Lower leg skin (tissue), 4 donors: ENCODE results near the gene ERC2. TPM values are rescaled to one million over a fixed set of nuclear protein-coding genes. Genes with fewer than 3 reads are reported as not detected.

Experiments used
- DNase-seq, 2 donors: peaks; one replicate each; pipeline ENCODE4 v3.0.0-alpha.2; 2019; ENCODE audit warnings: low spot score in 2 of 2
- H3K4me3 ChIP-seq: fragments of 200-600 bp; sonication (generic); 2 replicates; pipeline ENCODE4 v1.5.1; 2017; ENCODE audit warnings: mild to moderate bottlenecking, low read depth; ENCODE audit not compliant: poor library complexity, severe bottlenecking
- CTCF ChIP-seq, 3 donors: fragments of 450-650 bp; IDR thresholded peaks; one replicate each; pipeline ENCODE4 v1.5.1; 2016; ENCODE audit warnings: antibody characterized with exemption in 3 of 3, mild to moderate bottlenecking in 3 of 3, moderate library complexity in 2 of 3
- POLR2A ChIP-seq, 2 donors: fragments of 450-650 bp; IDR thresholded peaks; one replicate each; pipeline ENCODE4 v1.6.1; 2016 to 2017; ENCODE audit warnings: antibody characterized with exemption in 2 of 2, mild to moderate bottlenecking in 1 of 2, moderate library complexity in 1 of 2
- WGBS, 2 donors: methylation state at CpG; one replicate each; pipeline ENCODE4 v1.1.5; 2018; 5-methylcytosine and 5-hydroxymethylcytosine counted together
- intact Hi-C: fragments of 100-400 bp; cut with DNase I; formaldehyde crosslinking; loops from one replicate; pipeline ENCODE4 v1.15.0; 2023; ENCODE audit warnings: low total_unique reads
- total RNA-seq, 4 donors: library from RNA; depleted of rRNA; stranded (reverse); fragments of >200 nt; gene quantifications; one replicate each; pipeline ENCODE4 v1.1.0, GENCODE V29; 2016

ERC2 gene
- total RNA-seq, 4 donors from 2014 or later, result 0.23 to 1.3 (median 0.42) TPM; not detected in 1

- no peak for DNase-seq
- intact Hi-C loops, result no loop called here
- 75 to 78% methylated on average over 4 of the region's 4 CpGs for WGBS, 2 donors
- no peak overlapping the region for H3K4me3 ChIP-seq
- TF ChIP-seq POLR2A (IDR thresholded peaks at IDR 0.05), result no peak
- TF ChIP-seq CTCF (IDR thresholded peaks at IDR 0.05), result no peak
Measured at GRCh38 chr3:55929154-55929869, 539.0 kb downstream of the ERC2 start.

DNA sequence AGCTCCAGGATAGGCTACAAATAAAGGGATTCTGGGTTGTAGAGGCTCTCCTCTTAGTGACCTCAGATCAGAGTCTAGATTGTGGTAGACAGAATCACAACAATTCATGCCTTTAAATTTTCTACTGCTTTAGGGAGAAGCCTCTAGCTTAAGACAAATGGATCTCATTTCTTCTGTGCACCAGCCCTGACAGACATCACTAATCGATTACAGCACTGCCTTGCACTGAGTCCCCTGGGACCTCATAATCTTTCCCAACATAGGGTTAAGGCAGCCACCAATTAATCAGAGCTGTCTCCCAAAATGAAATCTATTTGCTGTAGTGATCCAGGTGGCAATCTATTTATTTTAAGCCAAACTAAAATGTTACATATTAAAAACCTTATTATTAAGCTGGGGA is 544.6 kb downstream of the ERC2 start:
- no peak for TF ChIP-seq CTCF (IDR thresholded peaks at IDR 0.05)
- no peak for TF ChIP-seq POLR2A (IDR thresholded peaks at IDR 0.05)
- intact Hi-C loops, result no loop called here
- no peak for DNase-seq
- 91 to 100% methylated on average over 1 of the region's 1 CpG for WGBS, 2 donors
- H3K4me3 ChIP-seq, result no peak overlapping the region

DNA sequence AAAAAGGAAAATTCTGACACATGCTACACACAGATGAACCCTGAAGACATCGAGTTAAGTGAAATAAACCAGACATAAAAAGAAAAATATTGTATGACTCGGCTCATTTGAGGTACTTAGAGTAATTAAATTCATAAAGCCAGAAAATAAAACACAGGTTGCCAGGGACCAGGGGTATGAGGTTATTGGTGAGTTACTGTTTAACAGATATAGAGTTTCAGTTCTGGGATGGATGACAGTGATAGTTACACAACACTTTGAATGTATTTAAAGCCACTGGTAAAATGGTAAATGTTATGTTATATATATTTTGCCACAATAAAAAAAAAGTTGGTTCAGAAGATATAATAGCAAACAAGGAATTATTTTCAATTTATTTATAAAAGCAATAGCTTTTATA is 545.1 kb downstream of the ERC2 start:
- DNase-seq, result no peak
- intact Hi-C loops, result no loop called here
- H3K4me3 ChIP-seq, result no peak overlapping the region
- TF ChIP-seq POLR2A (IDR thresholded peaks at IDR 0.05), result no peak
- no peak for TF ChIP-seq CTCF (IDR thresholded peaks at IDR 0.05)
- 62 to 64% methylated on average over 2 of the region's 2 CpGs for WGBS, 2 donors

DNA sequence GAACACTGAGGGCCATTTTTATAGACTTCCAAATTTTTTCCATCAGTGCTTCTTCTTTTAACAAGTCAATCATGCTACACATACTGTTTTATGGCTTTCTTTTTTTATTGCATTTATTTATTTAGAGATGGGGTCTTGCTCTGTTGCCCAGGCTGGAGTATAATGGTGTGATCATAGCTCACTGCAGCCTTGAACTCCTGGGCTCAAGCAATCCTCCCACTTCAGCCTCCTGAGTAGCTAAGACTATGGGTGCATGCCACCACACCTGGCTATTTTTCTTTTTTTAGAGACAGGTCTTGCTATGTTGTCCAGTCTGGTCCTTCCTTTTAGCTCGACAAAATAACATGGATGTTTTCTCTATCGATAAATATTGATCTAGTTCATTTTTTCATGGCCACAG is 555.4 kb downstream of the ERC2 start:
- TF ChIP-seq CTCF (IDR thresholded peaks at IDR 0.05), result no peak
- no peak for TF ChIP-seq POLR2A (IDR thresholded peaks at IDR 0.05)
- 93 to 98% methylated on average over 2 of the region's 2 CpGs for WGBS, 2 donors
- no peak for DNase-seq
- intact Hi-C loops, result no loop called here
- H3K4me3 ChIP-seq, result no peak overlapping the region

DNA sequence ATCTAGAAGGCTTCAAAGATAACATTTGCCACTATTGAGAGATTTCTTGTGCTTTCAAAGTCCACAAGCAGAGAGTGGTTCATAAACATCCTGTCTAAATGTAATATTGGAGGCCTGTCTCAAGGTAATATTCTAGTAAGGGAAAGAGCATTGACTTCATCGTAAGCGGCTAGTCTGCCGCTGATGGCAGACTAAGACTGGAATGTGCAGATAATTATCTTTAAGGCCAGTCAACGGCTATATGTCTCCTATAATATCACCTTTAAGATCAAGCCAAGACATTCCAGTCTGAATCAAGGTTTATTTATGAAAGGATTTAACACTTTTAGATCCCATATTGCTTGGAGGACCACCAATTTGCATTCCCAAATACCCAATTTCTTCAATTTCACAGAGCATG is 557.0 kb downstream of the ERC2 start:
- intact Hi-C loops, result no loop called here
- 59 to 64% methylated on average over 4 of the region's 4 CpGs for WGBS, 2 donors
- H3K4me3 ChIP-seq, result no peak overlapping the region
- no peak for DNase-seq
- TF ChIP-seq POLR2A (IDR thresholded peaks at IDR 0.05) (no peak), CTCF (IDR thresholded peaks at IDR 0.05) (no peak)

DNA sequence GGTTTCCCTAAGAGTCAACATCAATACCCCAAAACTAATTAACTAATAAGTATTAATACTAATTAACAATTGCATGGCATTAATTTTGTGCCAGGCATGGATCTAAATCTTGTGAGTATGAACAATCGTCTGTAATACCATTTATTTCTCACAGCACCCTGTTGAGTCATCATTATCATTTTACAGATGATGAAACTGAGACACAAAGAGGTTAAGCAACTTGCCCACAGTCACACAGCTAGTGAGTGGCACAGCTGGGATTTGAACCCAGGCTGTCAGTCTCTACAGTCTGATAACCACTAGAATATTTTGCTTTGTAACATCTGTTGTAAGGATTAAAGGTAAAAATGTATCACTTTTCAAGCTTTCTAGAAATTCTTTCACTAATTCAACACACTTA is 557.7 kb downstream of the ERC2 start:
- TF ChIP-seq POLR2A (IDR thresholded peaks at IDR 0.05) (no peak), CTCF (IDR thresholded peaks at IDR 0.05) (no peak)
- WGBS, 2 donors, result 48 to 55% methylated on average over 1 of the region's 1 CpG
- intact Hi-C loops, result no loop called here

More for the DNA sequence above, 557.7 kb downstream of the ERC2 start:
- H3K4me3 ChIP-seq, result no peak overlapping the region
- DNase-seq, result no peak
